Mesothelial cell of epicardium (in vitro differentiated cells): ENCODE data around the gene P2RX6. TPM values are rescaled to one million over a fixed set of nuclear protein-coding genes. Genes with fewer than 3 reads are reported as not detected.

ENCODE experiments used
- DNase-seq, 2 experiments: peaks; one replicate each; pipeline ENCODE4 v3.0.0; 2021; ENCODE audit warnings: low spot score in 2 of 2; ENCODE audit not compliant: unreplicated experiment in 2 of 2
- H3K27ac Mint-ChIP-seq: 2 replicates; pipeline ENCODE4 v1.8.0; 2021; ENCODE audit warnings: mixed read lengths
- H3K27me3 Mint-ChIP-seq: 2 replicates; pipeline ENCODE4 v1.8.0; 2021; ENCODE audit warnings: low read depth, mixed read lengths
- H3K36me3 Mint-ChIP-seq: 2 replicates; pipeline ENCODE4 v1.8.0; 2021; ENCODE audit warnings: mixed read lengths
- H3K4me1 Mint-ChIP-seq: 2 replicates; pipeline ENCODE4 v1.8.0; 2021; ENCODE audit warnings: mixed read lengths
- H3K4me3 Mint-ChIP-seq: 2 replicates; pipeline ENCODE4 v1.8.0; 2021; ENCODE audit warnings: mild to moderate bottlenecking, moderate library complexity, mixed read lengths
- H3K9me3 Mint-ChIP-seq: 2 replicates; pipeline ENCODE4 v1.8.0; 2021; ENCODE audit warnings: mixed read lengths
- CTCF ChIP-seq: fragments of 200-600 bp; sonication (generic); IDR thresholded peaks from one replicate; pipeline ENCODE4 v1.5.0; 2021; ENCODE audit warnings: antibody characterized with exemption; ENCODE audit not compliant: unreplicated experiment
- total RNA-seq: library from RNA; stranded (reverse); gene quantifications from 3 replicates; pipeline ENCODE4 v1.2.1, GENCODE V29; 2021

P2RX6 gene
- total RNA-seq = 0.72 to 1.1 TPM (median 0.88 TPM) in 3 replicates

- H3K4me1 Mint-ChIP-seq = peaks cover 38% of the 10 kb centered on the region
- DNase-seq = no peak
- H3K27ac Mint-ChIP-seq = peak within 1 kb of the TSS; percentile 92
- H3K36me3 Mint-ChIP-seq = no peaks in the 10 kb centered on the region
- no peaks in the 10 kb centered on the region for H3K9me3 Mint-ChIP-seq
- TF ChIP-seq CTCF = no peak
- H3K27me3 Mint-ChIP-seq = no peaks in the 10 kb centered on the region
- peak within 1 kb of the TSS; percentile 76 for H3K4me3 Mint-ChIP-seq
These were observed at the start of gene P2RX6 for GRCh38 chr22:21014726-21015465. Gene P2RX6 (plus strand): TSS chr22:21015165. CDS start chr22:21015175, 10 bp downstream.

DNA sequence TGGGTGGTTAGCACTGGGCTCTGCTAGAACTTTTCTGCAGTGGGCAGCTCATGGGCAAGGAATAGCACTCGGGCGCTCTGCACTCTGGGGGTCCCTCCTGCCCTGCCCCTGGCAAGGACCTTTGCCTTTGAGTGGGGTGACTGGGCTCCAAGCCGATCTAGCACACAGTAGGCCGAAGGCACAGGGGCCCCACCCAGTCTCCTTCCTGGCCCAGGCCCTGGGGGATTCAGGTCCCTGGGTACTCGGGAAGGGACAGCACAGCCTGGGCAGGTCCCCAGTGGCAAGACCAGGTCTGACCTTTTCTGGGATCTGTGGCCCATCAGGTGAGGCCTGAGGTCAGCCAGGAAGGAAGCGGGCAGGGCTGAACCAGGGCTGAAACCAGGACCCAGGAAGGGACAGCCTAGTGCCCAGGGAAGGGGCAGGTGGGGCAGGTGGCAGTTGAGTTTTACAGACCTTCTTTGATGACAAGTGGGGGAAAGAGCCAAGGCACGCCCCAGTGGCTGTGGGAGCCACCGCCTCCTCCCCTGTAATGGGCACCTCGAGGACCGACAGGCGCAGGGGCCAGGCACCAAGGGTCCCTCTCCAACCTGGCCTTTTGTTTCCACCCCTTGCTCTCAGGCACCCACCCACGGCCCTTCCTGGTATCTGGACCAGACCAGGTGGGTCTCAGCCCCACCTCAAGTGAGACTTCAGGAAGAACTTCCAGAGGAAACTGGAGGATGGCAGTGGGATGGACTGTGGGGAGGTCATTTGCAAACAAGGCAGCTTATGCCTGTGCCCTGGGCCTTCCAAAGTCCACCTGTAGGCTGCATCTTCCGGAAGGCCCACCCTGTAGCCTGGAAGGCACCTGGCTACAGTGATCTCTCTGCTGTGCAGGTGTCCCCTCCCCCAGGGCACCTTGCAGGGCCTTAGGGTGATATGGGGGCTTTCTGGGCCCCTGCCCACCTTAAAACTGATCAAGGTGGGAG is 48.8 kb upstream of the P2RX6 start:
- H3K9me3 Mint-ChIP-seq = no peaks in the 10 kb centered on the region
- H3K27me3 Mint-ChIP-seq = peaks cover 22% of the 10 kb centered on the region
- no peak for DNase-seq
- no peak overlapping the region for H3K27ac Mint-ChIP-seq
- peaks cover 6% of the 10 kb centered on the region for H3K4me1 Mint-ChIP-seq
- TF ChIP-seq CTCF = no peak
- H3K4me3 Mint-ChIP-seq = peak overlapping the region; percentile 55
- H3K36me3 Mint-ChIP-seq = no peaks in the 10 kb centered on the region

DNA sequence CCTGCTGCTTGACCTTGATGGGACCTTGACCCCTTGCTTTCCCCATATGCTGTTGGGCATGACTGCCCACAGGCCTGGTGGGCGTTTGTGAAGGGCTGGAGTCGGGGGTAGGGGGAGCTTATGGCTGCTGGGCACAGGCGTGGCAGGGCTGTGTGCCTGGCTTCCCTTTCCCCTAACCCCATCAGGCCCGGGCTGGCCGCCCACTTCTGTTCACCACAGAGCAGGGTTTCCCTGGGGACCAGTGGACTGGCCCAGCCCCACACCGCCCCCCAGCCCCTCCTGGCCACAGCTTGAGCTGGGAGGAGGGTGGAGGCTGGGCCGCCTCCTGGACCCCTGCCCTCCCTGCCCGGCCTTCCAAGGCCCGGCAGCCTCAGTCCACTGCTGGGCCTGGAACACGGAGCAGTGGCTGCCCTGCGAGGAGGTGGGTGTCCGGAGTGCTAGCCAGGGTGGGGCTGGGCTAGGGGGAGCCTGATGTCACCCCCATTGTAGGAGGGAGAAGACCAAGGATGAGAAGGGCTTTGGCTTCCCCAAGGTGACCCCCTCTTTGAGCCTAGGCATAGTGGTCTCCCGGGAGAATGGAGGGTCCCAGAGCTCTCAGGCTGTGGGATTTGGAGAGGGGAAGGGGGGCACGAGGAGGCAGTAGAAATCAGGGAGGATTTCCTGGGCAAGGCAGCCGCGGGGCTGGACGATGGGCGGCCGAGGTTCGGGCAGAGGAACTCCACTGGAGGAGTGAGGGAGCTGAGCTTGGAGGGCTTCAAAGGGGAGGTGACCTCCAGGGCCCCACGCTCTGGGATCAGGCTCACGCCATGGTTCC is 47.9 kb upstream of the P2RX6 start, which contains the start of gene AIFM3:
TSS of gene AIFM3 (plus strand) at position 373 of the 814 bp plus-strand sequence. CDS start 690 bp downstream, outside the sequence.
- DNase-seq = no peak
- TF ChIP-seq CTCF = no peak
- H3K9me3 Mint-ChIP-seq = no peaks in the 10 kb centered on the region
- H3K36me3 Mint-ChIP-seq = no peaks in the 10 kb centered on the region
- peaks cover 6% of the 10 kb centered on the region for H3K4me1 Mint-ChIP-seq
- peaks cover 22% of the 10 kb centered on the region for H3K27me3 Mint-ChIP-seq
- H3K4me3 Mint-ChIP-seq = no peak within 1 kb of the TSS
- H3K27ac Mint-ChIP-seq = no peak within 1 kb of the TSS

GRCh38 chr22:20967697-20968211 is 47.2 kb upstream of the P2RX6 start:
- Mint-ChIP-seq H3K27me3 (peaks cover 22% of the 10 kb centered on the region), H3K36me3 (no peaks in the 10 kb centered on the region), H3K4me1 (peaks cover 6% of the 10 kb centered on the region)

More at GRCh38 chr22:20967697-20968211, 47.2 kb upstream of the P2RX6 start:
- H3K27ac Mint-ChIP-seq = no peak overlapping the region
- DNase-seq = no peak
- TF ChIP-seq CTCF = no peak
- no peak overlapping the region for H3K4me3 Mint-ChIP-seq
- H3K9me3 Mint-ChIP-seq = no peaks in the 10 kb centered on the region
